HEK293 (cell line): ENCODE measurements around the gene CASP8.

Source experiments
- CTCF ChIA-PET: fragments of 350-600 bp; formaldehyde crosslinking; extraction: SDS; loops from one replicate; lab custom pipeline; 2021; ENCODE audit warnings: antibody characterized with exemption; lab: Yijun Ruan, JAX
- POLR2A ChIA-PET: fragments of 300-600 bp; formaldehyde crosslinking; extraction: SDS; loops from one replicate; lab custom pipeline; 2020; ENCODE audit warnings: antibody characterized with exemption, inconsistent platforms; lab: Yijun Ruan, JAX
- H3K27ac ChIP-seq: fragments of 200-500 bp; sonication (Bioruptor generic); 2 replicates; pipeline ENCODE4 v1.5.1; 2014; ENCODE audit warnings: low read depth, low read length, control low read depth, inconsistent platforms; ENCODE audit errors: extremely low read depth
- H3K36me3 ChIP-seq, 2 experiments: fragments of 200-500 bp in 1 of 2; sonication (Bioruptor generic) in 1 of 2; 1 replicate in 1 of 2; 2 replicates in 1 of 2; pipeline ENCODE4 v1.5.1; 2014 to 2017; ENCODE audit warnings: inconsistent platforms in 2 of 2, low read length in 2 of 2; ENCODE audit not compliant: control insufficient read depth in 2 of 2, insufficient read depth in 1 of 2
- H3K4me1 ChIP-seq: fragments of 200-500 bp; sonication (Bioruptor generic); 2 replicates; pipeline ENCODE4 v1.5.1; 2014; ENCODE audit warnings: mild to moderate bottlenecking, low read length, inconsistent platforms; ENCODE audit not compliant: control insufficient read depth, insufficient read depth
- H3K4me3 ChIP-seq: 2 replicates; pipeline ENCODE4 v1.5.1; 2011; ENCODE audit warnings: low read depth, mild to moderate bottlenecking, control low read depth, low read length, moderate library complexity
- H3K9me3 ChIP-seq: fragments of 200-500 bp; sonication (Bioruptor generic); 2 replicates; pipeline ENCODE4 v1.5.1; 2014; ENCODE audit warnings: low read depth, low read length, inconsistent platforms; ENCODE audit not compliant: control insufficient read depth, insufficient read depth
- GLI4 ChIP-seq: fragments of 450-650 bp; formaldehyde crosslinking; IDR thresholded peaks from 2 replicates; pipeline ENCODE4 v1.5.1; 2016; ENCODE audit warnings: missing biosample characterization, missing genetic modification characterization
- HOXC10 ChIP-seq: sonication (generic); formaldehyde crosslinking; IDR thresholded peaks from 2 replicates; pipeline ENCODE4 v1.8.1; 2023; ENCODE audit warnings: mild to moderate bottlenecking, missing genetic modification reagents
- KLF16 ChIP-seq: fragments of 450-650 bp; formaldehyde crosslinking; IDR thresholded peaks from 2 replicates; pipeline ENCODE4 v1.5.1; 2017; ENCODE audit warnings: missing biosample characterization, missing genetic modification characterization
- MZF1 ChIP-seq: fragments of 450-650 bp; formaldehyde crosslinking; IDR thresholded peaks from 2 replicates; pipeline ENCODE4 v1.5.1; 2017; ENCODE audit warnings: missing biosample characterization, missing genetic modification characterization, borderline replicate concordance
- SP2 ChIP-seq: fragments of 450-650 bp; formaldehyde crosslinking; IDR thresholded peaks from 2 replicates; pipeline ENCODE4 v1.5.1; 2016; ENCODE audit warnings: missing biosample characterization, missing genetic modification characterization
- WT1 ChIP-seq: fragments of 450-650 bp; formaldehyde crosslinking; IDR thresholded peaks from 2 replicates; pipeline ENCODE4 v1.5.1; 2016; ENCODE audit warnings: missing biosample characterization, missing genetic modification characterization
- ZBTB20 ChIP-seq: fragments of 450-650 bp; formaldehyde crosslinking; IDR thresholded peaks from 2 replicates; pipeline ENCODE4 v1.5.1; 2016; ENCODE audit warnings: missing biosample characterization, missing genetic modification characterization
- ZFP3 ChIP-seq: fragments of 450-650 bp; formaldehyde crosslinking; IDR thresholded peaks from 2 replicates; pipeline ENCODE4 v1.5.1; 2016; ENCODE audit warnings: low read depth, missing biosample characterization, missing genetic modification characterization
- ZNF248 ChIP-seq: fragments of 450-650 bp; formaldehyde crosslinking; IDR thresholded peaks from 2 replicates; pipeline ENCODE4 v1.5.1; 2017; ENCODE audit warnings: missing biosample characterization, missing genetic modification characterization
- ZNF302 ChIP-seq: fragments of 450-650 bp; formaldehyde crosslinking; IDR thresholded peaks from 2 replicates; pipeline ENCODE4 v1.5.1; 2016; ENCODE audit warnings: missing biosample characterization, missing genetic modification characterization, low read depth
- ZNF311 ChIP-seq: fragments of 450-650 bp; formaldehyde crosslinking; IDR thresholded peaks from 2 replicates; pipeline ENCODE4 v1.5.1; 2017; ENCODE audit warnings: missing biosample characterization, missing genetic modification characterization, borderline replicate concordance
- ZNF354C ChIP-seq: fragments of 450-650 bp; formaldehyde crosslinking; IDR thresholded peaks from 2 replicates; pipeline ENCODE4 v1.5.1; 2016; ENCODE audit warnings: missing biosample characterization, missing genetic modification characterization, low read depth, borderline replicate concordance
- ZNF391 ChIP-seq: fragments of 450-650 bp; formaldehyde crosslinking; IDR thresholded peaks from 2 replicates; pipeline ENCODE4 v1.5.1; 2016; ENCODE audit warnings: low read depth, missing biosample characterization, missing genetic modification characterization, borderline replicate concordance
- ZNF404 ChIP-seq: fragments of 450-650 bp; formaldehyde crosslinking; IDR thresholded peaks from 2 replicates; pipeline ENCODE4 v1.5.1; 2017; ENCODE audit warnings: missing biosample characterization, missing genetic modification characterization
- ZNF521 ChIP-seq: fragments of 450-650 bp; formaldehyde crosslinking; IDR thresholded peaks from 2 replicates; pipeline ENCODE4 v1.5.1; 2017; ENCODE audit warnings: missing biosample characterization, mild to moderate bottlenecking, missing genetic modification characterization
- ZNF530 ChIP-seq: fragments of 450-650 bp; formaldehyde crosslinking; IDR thresholded peaks from 2 replicates; pipeline ENCODE4 v1.5.1; 2016; ENCODE audit warnings: low read depth, missing biosample characterization, missing genetic modification characterization
- ZNF664 ChIP-seq: fragments of 450-650 bp; formaldehyde crosslinking; IDR thresholded peaks from 2 replicates; pipeline ENCODE4 v1.5.1; 2016; ENCODE audit warnings: missing biosample characterization, missing genetic modification characterization
- ZNF768 ChIP-seq: fragments of 450-650 bp; formaldehyde crosslinking; IDR thresholded peaks from 2 replicates; pipeline ENCODE4 v1.5.1; 2018; ENCODE audit warnings: missing biosample characterization, mild to moderate bottlenecking, missing genetic modification characterization
- ZNF777 ChIP-seq: fragments of 450-650 bp; formaldehyde crosslinking; IDR thresholded peaks from 2 replicates; pipeline ENCODE4 v1.5.1; 2017; ENCODE audit warnings: missing biosample characterization, missing genetic modification characterization, borderline replicate concordance
- TF ChIP-seq, protein P1 (sequence below): fragments of 450-650 bp; formaldehyde crosslinking; IDR thresholded peaks from 2 replicates; pipeline ENCODE4 v1.5.1; 2017; ENCODE audit warnings: missing biosample characterization, missing genetic modification characterization
- TF ChIP-seq, protein P2 (sequence below): fragments of 450-650 bp; formaldehyde crosslinking; IDR thresholded peaks from 2 replicates; pipeline ENCODE4 v1.5.1; 2016; ENCODE audit warnings: missing biosample characterization, missing genetic modification characterization
- TF ChIP-seq, protein P3 (sequence below): fragments of 450-650 bp; formaldehyde crosslinking; IDR thresholded peaks from 2 replicates; pipeline ENCODE4 v1.5.1; 2016; ENCODE audit warnings: missing biosample characterization, missing genetic modification characterization
- TF ChIP-seq, protein P4 (sequence below): fragments of 450-650 bp; formaldehyde crosslinking; IDR thresholded peaks from 2 replicates; pipeline ENCODE4 v1.5.1; 2016; ENCODE audit warnings: missing biosample characterization, missing genetic modification characterization
- TF ChIP-seq, protein P5 (sequence below): fragments of 450-650 bp; formaldehyde crosslinking; IDR thresholded peaks from 2 replicates; pipeline ENCODE4 v1.5.1; 2016; ENCODE audit warnings: missing biosample characterization, missing genetic modification characterization

The CASP8 gene

DNA sequence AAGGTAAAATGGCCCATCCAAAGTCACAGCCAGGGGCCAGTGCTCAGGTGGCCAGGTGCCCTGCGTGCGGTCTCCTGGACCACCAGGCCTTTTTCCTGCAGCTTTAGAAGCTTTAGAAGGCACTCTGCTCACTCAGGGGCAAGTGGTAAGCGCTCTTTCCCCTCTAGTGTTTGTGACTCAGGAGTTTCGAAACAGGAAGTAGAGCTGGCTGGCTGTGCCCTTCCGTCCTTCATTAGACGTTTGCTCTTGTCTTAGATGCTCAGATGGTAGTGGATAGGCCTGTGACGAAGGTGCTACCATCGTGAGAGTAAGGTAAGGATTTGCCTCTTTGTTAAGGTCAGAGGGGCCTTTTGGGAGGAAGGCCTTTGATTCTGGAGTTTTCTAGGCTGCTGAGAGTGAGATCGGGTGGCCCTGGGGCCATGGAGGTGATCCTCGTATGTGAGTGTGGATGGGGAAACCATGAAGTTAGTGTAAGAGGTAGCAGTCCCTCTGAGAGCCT is at the start of gene CASP8:
Gene CASP8, plus strand, starts transcription at position 235 of the 499 bp plus-strand sequence. CDS start 5,951 bp downstream, outside the sequence.
- no peak within 1 kb of the TSS; the same call in 1 of the 2 replicates for H3K27ac ChIP-seq
- no peak within 1 kb of the TSS for H3K4me3 ChIP-seq
- H3K4me1 ChIP-seq, result peaks cover 9% of the 10 kb centered on the region
- no peaks in the 10 kb centered on the region for H3K9me3 ChIP-seq
- no peaks in the 10 kb centered on the region for H3K36me3 ChIP-seq
- CTCF ChIA-PET, result interaction anchor here (0.6 to 1.5 kb wide), 2 partner anchors 71 to 103 kb away, joined by 3 to 8 read pairs; no protein-coding TSS in a partner anchor
- POLR2A ChIA-PET, result no interaction called here
- TF ChIP-seq ZNF768 (no peak), WT1 (tag by site-specific recombination) (no peak), ZBTB20 (tag by site-specific recombination) (no peak)

DNA sequence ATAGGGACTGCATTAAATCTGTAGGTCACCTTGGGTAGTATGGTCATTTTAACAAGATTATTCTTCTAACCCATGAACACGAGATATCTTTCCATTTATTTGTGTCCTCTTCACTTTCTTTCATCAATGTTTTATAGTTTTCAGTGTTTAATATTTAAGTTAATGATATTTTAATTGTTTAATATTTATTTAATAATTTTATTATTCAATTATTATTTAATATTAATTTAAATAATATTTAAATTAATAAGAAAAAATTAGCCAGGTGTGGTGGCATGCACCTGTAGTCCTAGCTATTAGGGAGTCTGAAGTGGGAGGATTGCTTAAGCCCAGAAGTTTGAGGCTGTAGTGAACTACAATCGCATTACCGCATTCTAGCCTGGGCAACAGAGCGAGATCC is 44.4 kb upstream of the CASP8 start:
- Histone ChIP-seq H3K9me3 (no peaks in the 10 kb centered on the region), H3K36me3 (peaks cover 0 to 29% of the 10 kb centered on the region in 2 experiments; a peak in 2 of 3 replicates), H3K4me1 (peaks cover 6% of the 10 kb centered on the region), H3K4me3 (no peak overlapping the region), H3K27ac (no peak overlapping the region)
- TF ChIP-seq ZNF354C (tag by site-specific recombination), result no peak
- no peak for TF ChIP-seq MZF1 (tag by site-specific recombination)
- TF ChIP-seq ZNF302 (tag by site-specific recombination), result no peak
- TF ChIP-seq, protein P1, sequence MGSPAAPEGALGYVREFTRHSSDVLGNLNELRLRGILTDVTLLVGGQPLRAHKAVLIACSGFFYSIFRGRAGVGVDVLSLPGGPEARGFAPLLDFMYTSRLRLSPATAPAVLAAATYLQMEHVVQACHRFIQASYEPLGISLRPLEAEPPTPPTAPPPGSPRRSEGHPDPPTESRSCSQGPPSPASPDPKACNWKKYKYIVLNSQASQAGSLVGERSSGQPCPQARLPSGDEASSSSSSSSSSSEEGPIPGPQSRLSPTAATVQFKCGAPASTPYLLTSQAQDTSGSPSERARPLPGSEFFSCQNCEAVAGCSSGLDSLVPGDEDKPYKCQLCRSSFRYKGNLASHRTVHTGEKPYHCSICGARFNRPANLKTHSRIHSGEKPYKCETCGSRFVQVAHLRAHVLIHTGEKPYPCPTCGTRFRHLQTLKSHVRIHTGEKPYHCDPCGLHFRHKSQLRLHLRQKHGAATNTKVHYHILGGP (tag by site-specific recombination), result no peak
- TF ChIP-seq ZNF664 (tag by site-specific recombination), result no peak
- no peak for TF ChIP-seq ZFP3 (tag by site-specific recombination)
- TF ChIP-seq ZNF530, result no peak
- TF ChIP-seq, protein P2, sequence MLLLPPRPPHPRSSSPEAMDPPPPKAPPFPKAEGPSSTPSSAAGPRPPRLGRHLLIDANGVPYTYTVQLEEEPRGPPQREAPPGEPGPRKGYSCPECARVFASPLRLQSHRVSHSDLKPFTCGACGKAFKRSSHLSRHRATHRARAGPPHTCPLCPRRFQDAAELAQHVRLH (tag by site-specific recombination), result no peak
- no peak for TF ChIP-seq HOXC10 (CRISPR knock-in tag)
- no peak for TF ChIP-seq SP2 (tag by site-specific recombination)
- CTCF ChIA-PET, result interaction anchor here (0.7 kb wide), 1 partner anchor 33 kb away, joined by 5 read pairs; the partner anchor contains the start of gene CASP10
- POLR2A ChIA-PET, result no interaction called here

DNA sequence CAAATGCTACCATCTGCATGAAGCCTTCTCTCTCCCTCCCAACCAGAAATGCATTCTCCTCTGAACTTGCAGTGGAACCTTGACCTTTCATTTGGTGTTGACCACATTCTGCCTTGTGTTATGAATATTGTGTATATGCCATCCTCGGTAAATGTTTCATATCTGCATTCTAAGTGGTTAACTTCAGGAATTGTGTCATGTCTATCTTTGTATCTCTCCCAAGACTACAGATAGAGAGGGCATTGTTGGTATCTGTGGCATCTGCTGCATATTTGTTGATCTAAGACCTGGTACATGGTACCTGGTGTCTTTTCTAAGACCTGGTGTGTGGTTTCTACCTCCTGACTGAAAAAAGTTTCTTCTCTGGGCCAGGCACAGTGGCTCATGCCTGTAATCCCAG is 43.4 kb upstream of the CASP8 start:
- ChIA-PET CTCF (no interaction called here), POLR2A (no interaction called here)
- Histone ChIP-seq H3K4me1 (peaks cover 6% of the 10 kb centered on the region), H3K27ac (no peak overlapping the region), H3K9me3 (no peaks in the 10 kb centered on the region), H3K36me3 (peaks cover 0 to 27% of the 10 kb centered on the region in 2 experiments; a peak in 2 of 3 replicates), H3K4me3 (no peak overlapping the region)
- no peak for TF ChIP-seq ZNF248 (tag by site-specific recombination)
- TF ChIP-seq ZNF311 (tag by site-specific recombination), result no peak
- TF ChIP-seq, protein P3, sequence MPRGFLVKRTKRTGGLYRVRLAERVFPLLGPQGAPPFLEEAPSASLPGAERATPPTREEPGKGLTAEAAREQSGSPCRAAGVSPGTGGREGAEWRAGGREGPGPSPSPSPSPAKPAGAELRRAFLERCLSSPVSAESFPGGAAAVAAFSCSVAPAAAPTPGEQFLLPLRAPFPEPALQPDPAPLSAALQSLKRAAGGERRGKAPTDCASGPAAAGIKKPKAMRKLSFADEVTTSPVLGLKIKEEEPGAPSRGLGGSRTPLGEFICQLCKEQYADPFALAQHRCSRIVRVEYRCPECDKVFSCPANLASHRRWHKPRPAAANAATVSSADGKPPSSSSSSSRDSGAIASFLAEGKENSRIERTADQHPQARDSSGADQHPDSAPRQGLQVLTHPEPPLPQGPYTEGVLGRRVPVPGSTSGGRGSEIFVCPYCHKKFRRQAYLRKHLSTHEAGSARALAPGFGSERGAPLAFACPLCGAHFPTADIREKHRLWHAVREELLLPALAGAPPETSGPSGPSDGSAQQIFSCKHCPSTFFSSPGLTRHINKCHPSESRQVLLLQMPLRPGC (tag by site-specific recombination), result no peak
- no peak for TF ChIP-seq ZNF391 (tag by site-specific recombination)
- no peak for TF ChIP-seq GLI4 (tag by site-specific recombination)
- no peak for TF ChIP-seq ZNF521
- no peak for TF ChIP-seq ZNF777 (tag by site-specific recombination)
- TF ChIP-seq, protein P4, sequence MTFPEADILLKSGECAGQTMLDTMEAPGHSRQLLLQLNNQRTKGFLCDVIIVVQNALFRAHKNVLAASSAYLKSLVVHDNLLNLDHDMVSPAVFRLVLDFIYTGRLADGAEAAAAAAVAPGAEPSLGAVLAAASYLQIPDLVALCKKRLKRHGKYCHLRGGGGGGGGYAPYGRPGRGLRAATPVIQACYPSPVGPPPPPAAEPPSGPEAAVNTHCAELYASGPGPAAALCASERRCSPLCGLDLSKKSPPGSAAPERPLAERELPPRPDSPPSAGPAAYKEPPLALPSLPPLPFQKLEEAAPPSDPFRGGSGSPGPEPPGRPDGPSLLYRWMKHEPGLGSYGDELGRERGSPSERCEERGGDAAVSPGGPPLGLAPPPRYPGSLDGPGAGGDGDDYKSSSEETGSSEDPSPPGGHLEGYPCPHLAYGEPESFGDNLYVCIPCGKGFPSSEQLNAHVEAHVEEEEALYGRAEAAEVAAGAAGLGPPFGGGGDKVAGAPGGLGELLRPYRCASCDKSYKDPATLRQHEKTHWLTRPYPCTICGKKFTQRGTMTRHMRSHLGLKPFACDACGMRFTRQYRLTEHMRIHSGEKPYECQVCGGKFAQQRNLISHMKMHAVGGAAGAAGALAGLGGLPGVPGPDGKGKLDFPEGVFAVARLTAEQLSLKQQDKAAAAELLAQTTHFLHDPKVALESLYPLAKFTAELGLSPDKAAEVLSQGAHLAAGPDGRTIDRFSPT (tag by site-specific recombination), result no peak
- TF ChIP-seq, protein P5, sequence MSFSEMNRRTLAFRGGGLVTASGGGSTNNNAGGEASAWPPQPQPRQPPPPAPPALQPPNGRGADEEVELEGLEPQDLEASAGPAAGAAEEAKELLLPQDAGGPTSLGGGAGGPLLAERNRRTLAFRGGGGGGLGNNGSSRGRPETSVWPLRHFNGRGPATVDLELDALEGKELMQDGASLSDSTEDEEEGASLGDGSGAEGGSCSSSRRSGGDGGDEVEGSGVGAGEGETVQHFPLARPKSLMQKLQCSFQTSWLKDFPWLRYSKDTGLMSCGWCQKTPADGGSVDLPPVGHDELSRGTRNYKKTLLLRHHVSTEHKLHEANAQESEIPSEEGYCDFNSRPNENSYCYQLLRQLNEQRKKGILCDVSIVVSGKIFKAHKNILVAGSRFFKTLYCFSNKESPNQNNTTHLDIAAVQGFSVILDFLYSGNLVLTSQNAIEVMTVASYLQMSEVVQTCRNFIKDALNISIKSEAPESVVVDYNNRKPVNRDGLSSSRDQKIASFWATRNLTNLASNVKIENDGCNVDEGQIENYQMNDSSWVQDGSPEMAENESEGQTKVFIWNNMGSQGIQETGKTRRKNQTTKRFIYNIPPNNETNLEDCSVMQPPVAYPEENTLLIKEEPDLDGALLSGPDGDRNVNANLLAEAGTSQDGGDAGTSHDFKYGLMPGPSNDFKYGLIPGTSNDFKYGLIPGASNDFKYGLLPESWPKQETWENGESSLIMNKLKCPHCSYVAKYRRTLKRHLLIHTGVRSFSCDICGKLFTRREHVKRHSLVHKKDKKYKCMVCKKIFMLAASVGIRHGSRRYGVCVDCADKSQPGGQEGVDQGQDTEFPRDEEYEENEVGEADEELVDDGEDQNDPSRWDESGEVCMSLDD (tag by site-specific recombination), result no peak
- TF ChIP-seq KLF16 (tag by site-specific recombination), result no peak
- no peak for TF ChIP-seq ZNF404 (tag by site-specific recombination)
